Gastrocnemius medialis (tissue), 4 donors: ENCODE measurements around the gene FAM227B.

Source experiments
- POLR2A ChIP-seq, 2 donors: fragments of 450-650 bp; IDR thresholded peaks; one replicate each; pipeline ENCODE4 v1.6.1; 2017; ENCODE audit warnings: antibody characterized with exemption in 2 of 2, mild to moderate bottlenecking in 2 of 2, moderate library complexity in 2 of 2
- TF ChIP-seq, protein P1 (sequence below), 5 experiments: fragments of 450-650 bp in 3 of 5; fragments of 200-600 bp in 2 of 5; sonication (generic) in 2 of 5; IDR thresholded peaks in 4 of 5; conservative IDR thresholded peaks in 1 of 5; 1 replicate in 4 of 5; 2 replicates in 1 of 5; pipeline ENCODE4 v1.5.1; 2016 to 2019; ENCODE audit warnings: antibody characterized with exemption in 5 of 5, mild to moderate bottlenecking in 3 of 5, moderate library complexity in 3 of 5

DNA sequence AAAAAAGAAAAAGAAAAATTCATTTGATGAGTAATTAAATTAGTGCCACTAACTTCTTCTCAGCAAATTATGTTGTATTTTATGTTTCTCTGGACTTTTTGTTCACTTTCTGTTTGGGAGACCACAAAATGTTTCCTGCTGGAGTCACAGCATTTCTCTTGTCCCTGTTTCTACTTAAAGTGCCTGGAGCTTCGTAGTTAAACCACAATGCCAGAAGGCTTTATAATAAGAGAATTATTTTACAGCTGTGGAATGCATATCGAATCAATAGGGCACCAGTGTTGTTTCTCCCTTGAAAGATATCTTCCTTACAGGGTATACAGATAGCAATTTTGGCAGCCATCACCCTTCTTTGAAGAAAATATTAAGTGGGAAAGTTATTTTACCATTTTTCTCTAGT is 3.4 kb upstream of the FAM227B start:
- TF ChIP-seq, protein P1, sequence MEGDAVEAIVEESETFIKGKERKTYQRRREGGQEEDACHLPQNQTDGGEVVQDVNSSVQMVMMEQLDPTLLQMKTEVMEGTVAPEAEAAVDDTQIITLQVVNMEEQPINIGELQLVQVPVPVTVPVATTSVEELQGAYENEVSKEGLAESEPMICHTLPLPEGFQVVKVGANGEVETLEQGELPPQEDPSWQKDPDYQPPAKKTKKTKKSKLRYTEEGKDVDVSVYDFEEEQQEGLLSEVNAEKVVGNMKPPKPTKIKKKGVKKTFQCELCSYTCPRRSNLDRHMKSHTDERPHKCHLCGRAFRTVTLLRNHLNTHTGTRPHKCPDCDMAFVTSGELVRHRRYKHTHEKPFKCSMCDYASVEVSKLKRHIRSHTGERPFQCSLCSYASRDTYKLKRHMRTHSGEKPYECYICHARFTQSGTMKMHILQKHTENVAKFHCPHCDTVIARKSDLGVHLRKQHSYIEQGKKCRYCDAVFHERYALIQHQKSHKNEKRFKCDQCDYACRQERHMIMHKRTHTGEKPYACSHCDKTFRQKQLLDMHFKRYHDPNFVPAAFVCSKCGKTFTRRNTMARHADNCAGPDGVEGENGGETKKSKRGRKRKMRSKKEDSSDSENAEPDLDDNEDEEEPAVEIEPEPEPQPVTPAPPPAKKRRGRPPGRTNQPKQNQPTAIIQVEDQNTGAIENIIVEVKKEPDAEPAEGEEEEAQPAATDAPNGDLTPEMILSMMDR (IDR thresholded peaks at IDR 0.05 in 4 of 5, conservative IDR thresholded peaks at IDR 0.05 in 1 of 5): no peak
- TF ChIP-seq POLR2A (IDR thresholded peaks at IDR 0.05): no peak
